Right lobe of liver (tissue), 4 donors: ENCODE measurements around the gene RDM1.

Experiments used
- POLR2A ChIP-seq: fragments of 450-650 bp; IDR thresholded peaks from one replicate; pipeline ENCODE4 v1.6.1; 2017; ENCODE audit warnings: antibody characterized with exemption, mild to moderate bottlenecking
- TF ChIP-seq, protein P1 (sequence below), 4 donors: fragments of 200-600 bp in 3 of 4; fragments of 450-650 bp in 1 of 4; IDR thresholded peaks; one replicate each; pipeline versions ENCODE4 v1.5.1 to v1.8.0; 2016 to 2022; ENCODE audit warnings: antibody characterized with exemption in 4 of 4, mild to moderate bottlenecking in 2 of 4
- donor health status: DM: no; HTN: no; CAD: no.
- donor health status: DM: no; HTN: no; CAD: no.
- donor health status: DM: no; HTN: yes; CAD: no.

DNA sequence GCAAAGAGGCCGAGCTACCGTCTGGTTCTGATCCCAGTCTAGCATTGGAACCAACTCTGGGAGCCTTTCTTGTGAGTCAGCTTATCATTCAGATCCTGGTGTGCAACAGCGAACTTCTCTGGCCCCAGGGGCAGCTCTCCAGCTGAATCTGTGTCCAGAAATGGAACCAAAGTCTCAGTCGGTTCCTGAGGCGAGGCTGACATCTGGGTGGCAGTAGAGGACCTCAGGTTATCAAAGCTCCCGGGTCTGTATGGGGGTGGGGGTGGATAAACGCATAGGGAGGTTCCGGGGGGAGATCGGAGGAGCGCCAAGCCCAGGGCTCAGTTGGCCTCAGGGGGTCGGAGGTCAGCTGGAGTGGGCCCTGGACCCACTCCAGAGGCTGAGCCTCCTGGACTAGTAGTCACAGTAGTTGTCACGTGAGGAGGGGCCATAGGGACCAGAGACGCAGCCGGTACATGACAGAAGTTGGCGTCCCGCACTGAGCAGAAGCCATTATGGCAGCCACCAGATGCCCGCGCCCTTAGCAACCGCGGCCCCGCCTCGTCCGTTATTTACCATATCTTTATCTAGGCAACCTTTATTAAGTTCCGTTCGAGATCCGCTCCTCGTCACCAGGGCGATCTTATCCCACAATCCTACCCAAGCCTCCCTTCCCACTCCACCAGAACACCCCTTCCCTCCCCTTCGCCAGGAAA, 12.9 kb downstream of the RDM1 start:
- TF ChIP-seq, protein P1, sequence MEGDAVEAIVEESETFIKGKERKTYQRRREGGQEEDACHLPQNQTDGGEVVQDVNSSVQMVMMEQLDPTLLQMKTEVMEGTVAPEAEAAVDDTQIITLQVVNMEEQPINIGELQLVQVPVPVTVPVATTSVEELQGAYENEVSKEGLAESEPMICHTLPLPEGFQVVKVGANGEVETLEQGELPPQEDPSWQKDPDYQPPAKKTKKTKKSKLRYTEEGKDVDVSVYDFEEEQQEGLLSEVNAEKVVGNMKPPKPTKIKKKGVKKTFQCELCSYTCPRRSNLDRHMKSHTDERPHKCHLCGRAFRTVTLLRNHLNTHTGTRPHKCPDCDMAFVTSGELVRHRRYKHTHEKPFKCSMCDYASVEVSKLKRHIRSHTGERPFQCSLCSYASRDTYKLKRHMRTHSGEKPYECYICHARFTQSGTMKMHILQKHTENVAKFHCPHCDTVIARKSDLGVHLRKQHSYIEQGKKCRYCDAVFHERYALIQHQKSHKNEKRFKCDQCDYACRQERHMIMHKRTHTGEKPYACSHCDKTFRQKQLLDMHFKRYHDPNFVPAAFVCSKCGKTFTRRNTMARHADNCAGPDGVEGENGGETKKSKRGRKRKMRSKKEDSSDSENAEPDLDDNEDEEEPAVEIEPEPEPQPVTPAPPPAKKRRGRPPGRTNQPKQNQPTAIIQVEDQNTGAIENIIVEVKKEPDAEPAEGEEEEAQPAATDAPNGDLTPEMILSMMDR (IDR thresholded peaks at IDR 0.05) = no peak
- TF ChIP-seq POLR2A = no peak
